Daoy (cell line): Measurements from ENCODE around the gene RAB27B. TPM values are rescaled to one million over a fixed set of nuclear protein-coding genes. Genes with fewer than 3 reads are reported as not detected.

Experiments used
- DNase-seq: peaks from one replicate; pipeline ENCODE4 v3.0.0-alpha.2; 2015; ENCODE audit warnings: low read depth
- total RNA-seq: library from RNA; depleted of rRNA; stranded (reverse); fragments of >200 nt; shearing (Covaris generic); gene quantifications from 2 replicates; pipeline ENCODE4 v1.2.3, GENCODE V29; 2014

RAB27B gene
- total RNA-seq, 1 experiment from 2014 or later, result 1.1 TPM

DNA sequence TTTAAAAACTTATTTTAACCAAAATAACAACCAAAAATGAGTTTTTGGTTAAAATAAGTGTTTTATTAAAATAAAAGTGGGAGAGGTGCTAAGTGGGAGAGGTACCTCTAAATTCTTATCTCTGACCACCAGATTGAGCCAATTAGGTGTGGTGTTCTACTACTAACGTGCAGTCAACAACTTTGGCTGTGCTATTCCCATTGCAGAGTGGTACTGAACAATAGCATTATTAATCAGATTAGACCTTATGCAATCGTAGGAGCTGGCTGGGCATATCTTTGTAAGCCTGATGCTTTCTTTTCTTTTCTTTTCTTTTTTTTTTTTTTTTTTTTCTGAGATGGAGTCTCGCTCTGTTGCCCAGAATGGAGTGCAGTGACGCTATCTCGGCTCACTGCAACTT, 38.9 kb downstream of the RAB27B start:
- no peak for DNase-seq

DNA sequence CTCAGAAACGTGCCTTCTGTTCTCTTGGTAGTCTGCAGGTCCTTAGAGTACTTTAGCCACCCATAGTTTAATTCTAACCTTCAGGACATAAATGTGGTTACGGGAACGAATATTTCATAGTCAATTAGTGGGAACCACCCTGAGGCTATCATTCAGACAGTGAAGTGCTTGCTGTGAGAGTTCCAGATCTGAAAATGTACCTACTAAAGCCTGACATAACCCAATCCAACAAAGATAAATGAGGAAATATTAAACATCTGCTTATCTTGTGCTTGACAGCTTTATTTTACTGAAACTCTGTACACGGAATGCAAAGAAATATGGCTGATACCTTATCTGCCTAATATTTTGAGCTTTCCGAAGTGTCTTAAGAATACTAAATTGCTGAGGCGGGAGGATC, 43.0 kb downstream of the RAB27B start:
- DNase-seq, result no peak

DNA sequence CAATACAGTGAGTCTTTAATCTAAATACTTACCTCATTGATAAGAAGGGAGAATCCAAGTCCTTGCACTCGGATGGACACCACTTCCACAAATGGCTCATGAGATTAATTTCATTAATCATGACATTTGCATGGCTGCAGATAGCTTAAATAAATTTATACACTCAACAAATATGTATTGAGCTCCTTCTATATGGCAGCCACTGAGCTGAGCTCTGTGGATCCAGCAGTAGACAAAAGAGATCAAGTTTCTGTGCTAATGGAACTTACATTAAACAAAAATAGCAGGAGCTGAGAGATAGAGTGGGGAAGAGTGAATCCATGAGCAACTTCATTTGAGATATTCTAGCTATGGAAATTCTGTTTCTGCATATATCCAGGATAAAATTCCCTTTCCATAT, 44.4 kb downstream of the RAB27B start:
- no peak for DNase-seq

- DNase-seq, result no peak
Observed at GRCh38 chr18:54873884-54874255, 45.6 kb downstream of the RAB27B start.

DNA sequence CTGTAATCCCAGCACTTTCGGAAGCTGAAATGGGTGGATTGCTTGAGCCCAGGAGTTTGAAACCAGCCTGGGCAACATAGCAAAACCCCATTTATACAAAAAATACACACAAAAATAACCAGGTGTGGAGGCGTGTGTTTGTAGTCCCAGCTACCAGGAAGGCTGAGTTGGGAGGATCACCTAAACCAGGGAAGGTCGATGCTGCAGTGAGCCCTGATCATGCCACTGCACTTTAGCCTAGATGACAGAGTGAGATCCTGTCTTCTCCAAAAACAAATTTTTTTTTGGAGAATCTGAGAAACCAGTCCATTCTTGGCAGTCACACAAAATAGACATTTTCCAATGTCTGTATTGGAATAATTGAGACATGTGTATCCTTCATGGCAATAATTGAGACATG, 46.8 kb downstream of the RAB27B start:
- no peak for DNase-seq

- no peak for DNase-seq
Observed at GRCh38 chr18:54877076-54877475, 48.8 kb downstream of the RAB27B start.

- no peak for DNase-seq
Observed at GRCh38 chr18:54878159-54878622, 49.9 kb downstream of the RAB27B start.

DNA sequence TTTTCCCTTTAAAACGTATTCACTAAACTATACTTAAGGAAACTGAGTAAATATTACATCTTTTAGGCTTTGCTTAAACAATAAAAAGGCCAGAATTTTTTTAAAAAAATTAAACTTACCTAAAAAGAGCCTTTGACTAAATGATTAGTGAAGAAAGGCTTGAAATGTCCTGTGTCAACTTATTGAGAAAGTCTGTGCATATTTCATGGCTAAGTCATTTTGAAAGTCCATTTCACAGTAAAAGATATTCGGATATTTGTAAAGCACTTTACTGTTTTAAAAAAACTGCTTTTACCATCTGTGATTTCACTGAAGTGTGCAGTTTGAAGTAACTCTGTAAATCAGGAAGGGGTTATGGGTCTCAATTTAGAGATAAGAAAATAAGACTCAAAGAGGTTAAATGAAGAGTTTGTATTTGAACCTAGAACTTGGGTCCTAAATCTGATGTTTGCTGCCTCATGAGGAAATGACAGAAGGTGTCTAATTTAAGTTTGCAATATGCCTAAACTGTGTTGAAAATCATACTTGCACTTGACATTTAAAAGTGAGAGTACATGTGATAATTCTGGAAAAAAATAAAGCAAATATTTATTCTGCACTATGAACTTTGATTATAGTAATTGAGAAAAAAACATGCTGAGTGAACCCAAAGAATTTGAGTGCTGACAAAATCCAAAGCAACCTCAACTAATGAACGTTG, 50.5 kb downstream of the RAB27B start:
- DNase-seq, result no peak

- DNase-seq, result no peak
Observed at GRCh38 chr18:54879691-54880090, 51.4 kb downstream of the RAB27B start.

- DNase-seq, result peak; percentile 60
Observed at GRCh38 chr18:54880395-54881105, 52.3 kb downstream of the RAB27B start.

- DNase-seq, result no peak
Observed at GRCh38 chr18:54881229-54881768, 53.0 kb downstream of the RAB27B start.

DNA sequence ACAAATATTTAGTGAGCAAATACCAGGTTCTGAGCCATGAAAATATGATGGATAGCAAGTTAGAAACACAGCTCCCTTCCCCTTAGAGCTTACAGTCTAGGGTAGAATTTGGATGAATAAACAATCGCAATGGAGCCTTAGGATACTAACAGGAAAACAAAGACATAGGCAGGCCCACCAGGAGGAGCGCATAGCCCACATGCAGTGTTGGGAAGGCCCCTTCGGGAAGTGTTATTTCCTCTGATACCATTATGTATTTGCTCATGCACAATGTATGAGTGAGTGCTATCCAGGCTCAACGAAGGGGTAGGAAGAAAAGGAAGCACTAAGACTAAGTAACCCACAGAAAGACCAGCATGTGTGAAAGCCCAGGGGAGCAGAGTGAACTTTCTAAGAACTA, 54.0 kb downstream of the RAB27B start:
- no peak for DNase-seq

DNA sequence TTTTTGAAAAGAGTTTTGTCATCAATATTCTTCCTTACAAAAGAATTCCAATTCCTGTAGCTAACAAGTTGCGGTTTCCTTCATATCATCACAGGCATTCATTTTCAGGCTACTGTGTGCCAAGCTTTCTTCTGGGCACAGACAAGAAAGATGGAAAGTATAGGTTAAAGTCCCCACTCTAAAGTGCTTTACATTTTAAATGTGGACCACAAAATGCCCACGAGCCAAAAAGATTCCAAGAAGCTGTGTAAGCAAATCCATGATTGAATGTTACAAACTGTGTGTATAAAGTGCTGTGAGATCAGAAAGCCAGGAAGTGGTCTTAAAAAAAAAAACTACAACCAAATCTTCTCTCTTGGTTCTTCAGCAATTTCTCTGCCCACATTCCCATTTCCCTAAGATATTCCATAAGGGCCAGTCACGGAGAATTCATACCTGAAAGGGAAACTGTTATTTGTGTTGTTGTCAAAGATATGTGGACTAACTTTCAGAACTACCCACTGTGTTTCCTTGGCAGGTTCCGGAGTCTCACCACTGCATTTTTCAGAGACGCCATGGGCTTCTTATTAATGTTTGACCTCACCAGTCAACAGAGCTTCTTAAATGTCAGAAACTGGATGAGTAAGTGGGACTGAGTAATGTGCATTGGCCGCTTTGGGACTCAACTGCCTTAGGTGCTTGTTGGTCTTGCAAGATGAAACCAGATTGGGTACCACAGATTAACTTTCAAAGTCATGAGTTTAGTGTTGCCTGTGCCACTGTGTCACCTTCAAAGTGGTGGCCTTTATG, 55.7 kb downstream of the RAB27B start:
- DNase-seq, result no peak

GRCh38 chr18:54888378-54888777, 60.1 kb downstream of the RAB27B start:
- no peak for DNase-seq

- no peak for DNase-seq
Observed at GRCh38 chr18:54888933-54889332, 60.7 kb downstream of the RAB27B start.

DNA sequence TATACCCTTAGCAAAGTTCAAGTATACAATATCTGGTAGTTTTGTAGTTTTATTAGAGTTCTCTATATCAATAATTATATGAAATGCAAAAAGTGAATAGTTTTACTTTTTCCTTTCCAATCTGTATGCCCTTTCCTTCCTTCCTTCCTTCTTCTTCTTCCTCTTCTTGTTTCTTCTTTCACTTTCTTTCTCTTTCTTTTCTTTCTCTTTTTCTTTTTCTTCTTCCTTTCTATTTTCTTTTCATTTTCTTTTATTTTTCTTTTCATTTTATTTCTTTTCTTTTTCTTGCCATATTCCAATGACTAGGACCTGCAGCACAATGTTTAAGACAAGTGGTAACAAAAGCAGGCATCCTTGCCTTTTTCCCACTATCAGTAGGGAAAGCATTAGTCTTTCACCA, 71.2 kb downstream of the RAB27B start:
- DNase-seq, result no peak

GRCh38 chr18:54900290-54900689, 72.0 kb downstream of the RAB27B start:
- no peak for DNase-seq

- DNase-seq, result no peak
Observed at GRCh38 chr18:54904581-54904980, 76.3 kb downstream of the RAB27B start.

DNA sequence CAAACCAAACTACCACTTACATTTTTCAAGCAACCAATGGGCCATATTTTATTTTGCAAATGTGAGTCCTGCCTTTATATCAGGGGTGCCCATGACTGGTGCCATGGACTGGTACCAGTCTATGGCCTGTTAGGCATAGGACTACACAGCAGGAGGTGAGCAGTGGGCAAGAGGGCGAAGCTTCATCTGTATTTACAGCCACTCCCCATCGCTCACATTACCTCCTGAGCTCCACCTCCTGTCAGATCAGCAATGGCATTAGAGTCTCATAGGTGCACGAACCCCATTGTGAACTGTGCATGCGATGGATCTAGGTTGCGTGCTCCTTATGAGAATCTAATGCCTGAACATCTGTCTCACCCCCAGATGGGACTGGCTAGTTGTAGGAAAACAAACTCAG, 77.4 kb downstream of the RAB27B start:
- DNase-seq, result no peak

- DNase-seq, result no peak
Observed at GRCh38 chr18:54906331-54907185, 78.3 kb downstream of the RAB27B start.

GRCh38 chr18:54909538-54909937, 81.3 kb downstream of the RAB27B start:
- DNase-seq, result no peak
